NCI-H1105 (cell line): ENCODE measurements around the gene NT5C1A.

ENCODE experiments used
- DNase-seq: peaks from one replicate; lab custom pipeline; 2025; lab: John Stamatoyannopoulos, UW

Gene NT5C1A

DNA sequence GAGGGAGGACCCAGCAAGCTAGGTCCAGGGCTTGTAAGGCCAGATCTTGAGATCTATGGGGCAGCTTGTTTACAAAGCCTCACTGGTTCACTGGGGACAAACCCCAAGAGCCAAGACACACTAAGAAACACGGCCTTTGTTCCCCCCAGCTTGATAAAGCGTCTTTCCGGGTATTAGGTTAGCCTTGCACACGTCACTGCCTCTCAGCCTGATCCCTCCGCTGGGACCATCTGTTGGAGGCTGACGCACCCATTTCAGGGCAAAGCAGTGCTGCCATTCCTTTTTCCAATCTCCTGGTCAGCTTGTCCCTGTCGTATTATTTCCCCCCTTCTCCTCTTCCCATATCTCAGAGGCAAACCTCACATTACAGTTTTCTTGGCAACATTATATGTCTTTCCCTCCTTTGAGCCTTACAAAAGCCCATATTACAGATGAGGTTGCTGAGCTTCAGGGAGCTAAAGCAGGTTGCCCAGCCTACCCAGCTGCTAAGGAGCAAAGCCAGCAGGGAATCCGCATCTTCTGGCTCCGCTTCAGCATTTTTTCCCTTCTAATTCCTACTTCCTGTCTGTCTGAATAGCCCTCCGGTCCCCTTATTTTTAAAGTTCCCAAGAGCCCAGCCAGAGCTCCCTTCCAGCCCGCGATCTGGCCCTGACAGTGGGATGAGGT lies 36.6 kb downstream of the NT5C1A start:
- no peak for DNase-seq

- DNase-seq: no peak
These were observed 38.5 kb downstream of the NT5C1A start for GRCh38 chr1:39633422-39633821.

DNA sequence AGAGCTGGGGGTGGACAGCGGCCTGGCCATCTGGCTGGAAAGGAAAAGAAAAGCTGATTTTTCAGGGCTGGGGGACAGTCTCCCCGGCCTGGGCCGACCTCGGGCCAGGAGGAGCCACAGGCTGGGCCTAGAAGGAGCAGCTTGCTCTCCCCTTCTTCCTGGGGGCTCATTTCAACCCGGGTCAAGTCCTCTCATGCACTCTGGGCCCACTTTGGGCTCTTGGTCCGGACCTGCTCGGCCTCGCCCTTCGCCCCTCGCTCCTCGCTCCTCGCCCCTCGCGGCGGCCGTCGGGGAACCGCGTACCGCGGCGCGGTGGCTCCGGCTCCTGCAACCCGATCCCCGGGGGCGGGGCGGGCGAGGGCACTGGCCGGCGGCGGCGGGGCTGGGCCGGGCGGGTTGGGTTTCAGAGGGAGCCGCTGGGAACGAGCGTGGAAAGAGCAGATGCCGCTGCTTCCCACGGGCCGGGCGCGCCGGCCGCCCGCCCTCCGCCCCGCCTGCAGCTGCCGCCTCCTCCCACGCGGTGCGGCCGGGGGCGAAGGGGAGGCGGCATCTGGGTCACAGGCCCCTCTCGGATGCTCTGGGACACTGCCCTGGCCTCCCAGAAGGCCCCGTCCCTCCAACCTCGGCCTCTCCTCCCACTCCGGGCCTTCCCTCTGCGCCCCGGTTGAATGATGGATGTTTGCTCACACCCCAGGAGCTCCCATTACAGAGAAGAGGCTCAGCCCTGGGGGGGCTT lies 39.1 kb downstream of the NT5C1A start:
- no peak for DNase-seq

GRCh38 chr1:39632323-39632681 lies 39.6 kb downstream of the NT5C1A start:
- DNase-seq: no peak

GRCh38 chr1:39631361-39632322 lies 40.3 kb downstream of the NT5C1A start:
- DNase-seq: no peak

GRCh38 chr1:39628807-39629350 lies 43.0 kb downstream of the NT5C1A start:
- no peak for DNase-seq

DNA sequence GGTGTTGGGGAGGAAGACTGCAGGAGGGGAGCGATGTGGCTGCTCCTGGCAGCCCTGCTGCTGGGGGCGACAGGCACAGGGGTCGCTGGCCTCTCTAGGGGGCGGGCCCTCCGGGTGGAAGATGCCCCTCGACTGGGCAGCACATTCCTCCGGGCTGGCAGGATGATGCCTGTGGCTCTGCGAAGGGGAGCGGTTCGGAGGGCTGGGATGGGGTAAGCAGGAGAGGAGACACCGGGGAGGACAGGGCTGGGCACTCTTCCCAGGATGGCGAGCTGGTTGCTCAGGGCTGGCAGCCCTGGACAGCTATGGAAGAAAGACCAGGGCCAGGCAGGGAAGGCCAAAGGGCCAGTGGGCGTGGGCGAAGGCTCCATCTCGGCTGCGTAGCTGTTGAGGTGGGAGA lies 45.3 kb downstream of the NT5C1A start:
- DNase-seq: no peak

DNA sequence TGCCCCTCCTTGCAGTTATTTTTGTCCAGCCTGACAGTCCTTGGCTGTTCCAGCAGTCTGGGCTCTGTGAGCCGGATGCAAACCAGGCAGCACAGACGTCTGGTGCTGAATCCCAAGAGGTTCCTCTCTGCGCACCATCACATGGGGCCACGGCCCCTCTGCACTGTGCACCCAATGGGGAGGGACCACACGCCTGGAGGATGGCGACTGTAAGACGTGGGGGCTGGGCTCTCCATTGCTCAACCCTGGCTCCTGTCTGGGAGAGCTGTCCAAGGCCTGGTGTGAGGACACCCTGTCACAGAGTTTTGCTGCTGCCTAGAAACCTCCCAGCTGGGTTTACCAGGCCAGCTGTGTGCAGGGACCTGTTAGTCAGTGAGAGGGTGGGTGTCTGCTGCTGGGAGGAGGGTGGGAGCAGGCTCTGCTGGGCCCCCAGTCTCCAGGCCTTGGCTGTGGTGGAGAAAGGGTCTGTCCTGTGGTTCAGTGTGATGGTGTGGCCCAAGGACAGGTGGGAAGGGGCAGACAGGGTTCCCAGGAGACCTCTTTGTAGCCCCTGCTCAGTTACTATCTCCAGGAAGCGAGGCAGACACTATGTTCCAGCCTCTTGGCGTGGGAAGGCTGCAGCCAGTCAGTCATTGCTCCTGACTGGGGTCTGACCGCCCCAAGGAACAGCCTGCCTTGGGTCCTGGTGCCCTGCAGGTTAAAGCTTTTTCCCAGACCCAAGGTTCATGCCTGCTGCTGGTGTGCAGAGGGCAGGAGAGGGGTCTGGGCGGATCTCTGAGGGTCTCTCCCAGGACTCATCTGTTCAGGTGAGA lies 46.2 kb downstream of the NT5C1A start:
- no peak for DNase-seq

DNA sequence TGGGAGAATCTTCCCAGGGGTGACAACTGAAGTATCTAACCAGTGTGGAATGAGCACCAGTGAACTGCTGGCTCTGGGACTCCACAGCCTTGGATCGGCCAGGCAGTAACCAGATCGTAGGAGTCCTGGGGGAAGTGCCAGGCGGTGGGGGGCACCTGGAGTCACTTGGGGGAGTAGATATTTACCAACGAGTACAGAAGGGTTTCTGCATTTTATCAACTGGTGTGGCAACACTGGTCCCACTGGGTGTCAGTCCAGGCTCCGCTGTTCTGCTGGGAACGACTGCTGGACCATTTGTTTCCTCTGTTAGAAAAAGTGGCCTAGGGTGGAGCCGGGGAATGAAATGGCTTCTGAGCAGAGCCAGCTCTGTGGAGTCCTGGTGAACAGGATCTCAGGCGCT lies 46.9 kb downstream of the NT5C1A start:
- DNase-seq: no peak

GRCh38 chr1:39623053-39623452 lies 48.9 kb downstream of the NT5C1A start:
- DNase-seq: no peak

DNA sequence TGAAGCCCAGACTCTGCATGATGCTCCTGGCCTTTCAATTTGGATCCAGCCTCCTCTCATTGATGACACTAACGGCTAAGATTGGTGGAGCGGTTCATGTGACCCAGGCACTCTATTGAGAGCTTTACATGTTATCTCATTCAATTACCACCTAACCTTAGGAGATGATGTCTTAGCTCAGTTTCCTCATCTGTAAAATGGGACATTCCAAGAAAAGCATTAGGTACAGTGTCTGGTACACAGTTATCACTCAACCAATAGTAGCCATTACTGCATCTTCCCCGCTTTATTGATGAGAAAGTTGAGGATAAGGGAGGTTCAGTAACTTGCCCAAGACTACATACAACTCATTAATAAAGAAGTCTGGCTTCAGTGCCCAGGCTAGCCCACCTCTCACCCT lies 49.5 kb downstream of the NT5C1A start:
- no peak for DNase-seq

GRCh38 chr1:39620659-39621165 lies 51.2 kb downstream of the NT5C1A start:
- DNase-seq: no peak

GRCh38 chr1:39617488-39618049 lies 54.3 kb downstream of the NT5C1A start:
- no peak for DNase-seq

DNA sequence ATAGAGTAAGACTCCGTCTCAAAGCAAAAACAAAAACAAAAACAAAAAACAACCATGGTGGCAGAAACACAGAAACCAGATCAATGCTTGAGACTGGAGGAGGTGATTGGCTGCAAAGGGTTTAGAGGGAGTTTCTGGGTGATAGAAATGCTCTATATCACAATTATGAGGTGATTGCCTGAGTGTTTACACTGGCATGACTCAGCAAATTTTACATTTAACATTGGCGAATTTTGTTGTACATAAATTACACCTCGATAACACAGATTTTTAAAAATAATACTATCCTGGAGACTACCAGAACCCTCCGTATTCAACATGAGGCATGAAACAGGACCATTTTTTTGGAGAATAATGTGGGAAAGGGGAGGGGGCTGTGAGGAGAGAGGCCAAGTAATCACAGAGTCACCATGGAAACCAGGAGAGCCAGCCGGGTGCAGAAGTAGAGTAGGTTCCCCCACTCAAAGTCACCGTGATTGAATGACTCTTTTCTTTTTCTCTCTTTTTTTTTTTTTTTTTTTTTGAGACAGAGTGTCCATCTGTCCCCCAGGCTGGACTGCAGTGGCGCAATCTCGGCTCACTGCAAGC lies 56.7 kb downstream of the NT5C1A start:
- no peak for DNase-seq

- no peak for DNase-seq
These were observed 57.4 kb downstream of the NT5C1A start for GRCh38 chr1:39614488-39614887.

- DNase-seq: no peak
These were observed 58.7 kb downstream of the NT5C1A start for GRCh38 chr1:39613250-39613649.

GRCh38 chr1:39609618-39610331 lies 62.1 kb downstream of the NT5C1A start:
- no peak for DNase-seq
